ENCODE measurements around the gene FLNA.
"Not testable (repeated sequence)": the region's sequence is repeated elsewhere in the genome, so short reads cannot be mapped to it uniquely, and the experiment has no call there.

Gene FLNA

DNA sequence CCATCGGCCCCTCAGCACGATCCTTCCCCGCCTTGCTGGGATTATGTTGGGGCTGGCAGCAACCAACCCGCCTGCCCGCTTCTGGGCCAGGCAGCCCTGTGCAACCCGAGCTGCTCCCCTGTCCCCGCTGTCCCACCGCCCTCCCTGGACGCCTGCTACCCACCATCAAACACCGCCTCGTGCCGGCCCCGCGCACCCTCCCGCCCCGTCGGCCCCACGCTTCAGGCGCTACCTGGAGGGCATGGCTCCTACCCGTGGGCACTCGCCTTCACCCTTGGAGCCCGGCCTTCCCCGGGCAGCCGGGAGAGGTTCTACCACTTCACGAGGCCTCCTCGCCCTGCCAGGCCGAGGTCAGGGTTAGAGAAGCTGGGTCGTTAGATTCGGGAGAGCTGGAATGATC lies 41.9 kb downstream of the FLNA start:
- no peak for DNase-seq

DNA sequence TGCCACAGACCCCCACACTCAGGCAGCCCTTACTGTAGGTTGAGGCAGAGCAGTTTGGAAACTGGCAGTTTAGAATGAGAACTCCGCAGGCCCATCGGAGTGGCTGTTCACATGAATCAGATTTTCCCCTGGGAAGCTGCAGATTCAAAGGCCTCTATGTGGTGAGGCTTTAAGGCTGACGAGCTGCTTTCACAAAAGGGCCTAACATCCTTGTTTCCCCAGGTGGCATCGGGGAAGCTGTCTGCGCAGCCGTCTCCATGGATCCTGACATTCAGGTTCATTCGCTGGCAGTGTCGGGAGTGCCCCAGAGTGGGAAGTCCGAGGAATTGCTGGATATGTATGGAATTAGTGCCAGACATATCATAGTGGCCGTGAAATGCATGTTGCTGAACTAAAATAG lies 45.1 kb downstream of the FLNA start:
- DNase-seq = no peak

DNA sequence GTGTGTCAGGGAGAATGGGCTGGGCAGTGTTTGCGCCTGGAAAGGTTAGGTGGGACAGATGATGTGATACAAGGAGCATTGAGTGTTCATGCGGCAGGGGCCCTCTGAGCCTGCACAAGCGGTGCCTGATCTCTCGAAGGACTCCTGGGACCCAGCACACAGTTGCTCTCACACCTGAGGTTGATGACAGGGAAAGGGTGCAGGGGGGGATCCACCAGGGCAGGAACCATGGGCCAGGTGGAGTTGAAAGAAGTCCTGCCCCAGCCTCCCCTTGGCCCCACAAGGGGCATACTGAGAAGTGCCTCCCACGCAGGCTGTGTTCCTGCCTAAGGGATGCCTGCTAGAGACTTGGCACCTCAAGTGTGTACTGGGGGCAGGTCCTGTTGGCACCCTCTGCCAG lies 45.8 kb downstream of the FLNA start:
- no peak for DNase-seq

DNA sequence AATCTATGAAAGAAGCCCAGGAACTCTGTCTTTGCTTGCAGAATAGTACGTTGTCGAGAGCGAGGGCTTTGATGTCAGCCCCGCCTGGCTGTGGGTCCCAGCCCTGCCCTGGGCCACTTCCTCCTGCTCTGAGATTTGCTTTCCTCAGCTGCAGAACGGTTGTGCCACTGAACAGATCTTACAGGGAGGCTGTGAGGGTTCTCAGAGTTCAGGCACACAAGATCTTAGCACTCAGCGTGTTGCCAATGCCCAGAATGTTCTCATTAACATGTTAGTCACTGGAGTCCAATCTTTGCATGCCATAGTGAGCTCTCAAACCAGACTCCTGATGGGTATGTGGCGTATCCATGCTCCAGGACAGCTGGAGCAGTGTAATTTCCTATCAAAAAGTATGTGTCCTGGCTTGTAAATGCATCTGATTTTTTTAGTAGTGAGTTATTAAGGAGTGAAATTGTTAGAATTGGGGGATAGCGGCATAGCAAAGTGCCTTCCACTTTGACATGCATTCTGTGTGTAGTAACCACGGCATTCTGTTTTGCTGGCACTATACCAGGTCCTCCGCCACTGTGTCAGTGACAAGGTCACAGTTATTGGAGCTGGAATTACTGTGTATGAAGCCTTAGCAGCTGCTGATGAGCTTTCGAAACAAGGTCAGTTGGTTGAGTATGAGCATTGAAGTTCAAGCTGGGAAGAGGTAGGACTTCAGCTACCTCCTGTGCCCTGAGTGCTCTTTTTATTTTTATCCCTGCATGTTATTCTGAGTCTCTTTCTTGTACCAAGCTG lies 47.2 kb downstream of the FLNA start:
- DNase-seq = no peak

DNA sequence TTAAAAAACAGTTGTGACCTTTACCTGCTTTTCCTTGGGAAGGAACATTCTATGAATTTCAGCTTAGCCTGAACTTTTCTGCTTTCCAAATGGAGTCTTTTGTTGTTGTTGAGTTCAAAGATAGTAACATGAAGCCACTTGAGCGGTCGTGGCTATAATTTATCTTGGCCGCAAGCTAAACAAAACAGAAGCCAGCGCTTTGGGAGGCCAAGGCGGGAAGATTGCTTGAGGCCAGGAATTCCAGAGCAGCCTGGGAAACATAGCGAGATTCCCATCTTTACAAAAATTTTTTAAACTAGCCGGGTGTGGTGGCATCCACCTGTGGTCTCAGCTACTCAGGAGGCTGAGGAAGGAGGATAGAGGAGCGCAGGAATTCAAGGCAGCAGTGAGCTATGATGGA lies 48.9 kb downstream of the FLNA start:
- DNase-seq = no peak

DNA sequence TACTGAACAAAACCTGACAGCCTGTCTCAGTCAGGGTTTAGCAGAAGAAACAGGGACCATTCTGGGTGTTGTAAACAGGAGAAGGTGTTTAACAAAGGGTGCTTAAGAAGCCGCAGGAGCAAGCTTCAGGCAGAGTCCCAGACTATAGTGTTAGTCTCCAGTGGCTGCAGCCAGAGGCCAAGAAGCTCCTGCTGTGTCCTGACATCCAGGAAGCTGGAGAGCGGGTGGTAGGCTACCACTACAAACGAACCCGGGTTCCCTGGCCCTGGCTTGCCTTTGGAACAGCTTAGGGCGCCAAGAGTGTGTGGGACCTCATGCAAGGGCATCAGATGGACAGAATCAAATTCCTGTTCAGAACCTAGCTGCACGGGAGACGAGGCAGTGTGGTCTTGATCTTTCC lies 50.9 kb downstream of the FLNA start:
- no peak for DNase-seq

DNA sequence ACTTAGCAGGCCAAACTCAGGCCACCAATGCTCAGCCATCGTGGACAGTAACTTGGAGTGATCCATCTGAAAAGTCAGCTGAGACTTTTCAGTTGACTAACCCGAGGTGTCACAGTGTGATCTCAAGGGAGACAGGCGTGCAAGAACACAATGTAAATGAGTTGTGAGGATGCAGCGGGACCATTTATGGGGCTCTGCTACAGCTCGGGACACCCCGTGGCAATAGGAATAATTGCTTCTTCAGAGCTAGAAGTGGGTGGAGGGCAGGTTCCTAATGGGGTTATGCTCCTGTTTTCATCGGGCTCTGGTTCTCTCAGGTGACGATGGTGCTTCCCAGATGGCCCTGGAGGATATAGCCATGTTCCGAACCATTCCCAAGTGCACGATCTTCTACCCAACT lies 51.5 kb downstream of the FLNA start:
- no peak for DNase-seq

DNA sequence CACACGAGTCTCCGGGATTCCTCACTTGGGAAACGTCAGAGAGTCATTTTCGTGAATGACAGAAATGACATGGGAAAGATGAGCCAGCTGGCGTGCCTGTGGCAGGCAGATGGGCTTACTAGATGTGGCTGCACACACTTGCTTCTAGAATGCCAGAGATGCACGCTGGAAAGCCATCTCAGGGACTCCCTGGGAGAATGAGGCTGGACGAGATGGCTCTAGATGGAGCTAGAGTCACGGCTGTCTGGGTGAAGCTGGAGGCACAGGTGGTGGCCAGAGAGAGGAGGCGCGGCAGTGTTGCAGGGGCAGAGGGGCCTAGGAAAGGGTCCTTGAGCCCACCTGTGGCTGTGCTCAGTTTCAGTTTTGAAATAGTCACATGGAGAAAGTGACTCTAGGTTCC lies 52.8 kb downstream of the FLNA start:
- DNase-seq = no peak

DNA sequence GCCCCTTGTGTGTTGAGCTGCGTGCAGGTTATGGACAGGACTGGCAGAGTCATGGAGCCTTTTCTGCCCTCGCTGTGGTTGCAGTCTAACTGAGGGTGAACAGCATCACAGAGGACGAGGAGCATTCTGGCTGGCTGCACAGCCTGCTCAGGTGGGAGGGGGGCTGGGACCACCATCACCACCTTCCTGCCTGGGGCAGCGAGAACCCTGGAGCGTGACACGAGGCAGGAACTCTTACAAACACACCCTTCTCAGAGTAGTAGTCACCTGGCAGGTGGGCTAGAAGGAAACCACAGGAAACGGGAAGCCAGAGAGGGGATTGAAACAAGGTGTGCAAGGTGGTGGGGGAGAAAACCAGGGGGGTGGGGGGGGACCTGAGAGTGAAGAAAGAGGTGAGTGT lies 53.3 kb downstream of the FLNA start:
- DNase-seq = no peak

DNA sequence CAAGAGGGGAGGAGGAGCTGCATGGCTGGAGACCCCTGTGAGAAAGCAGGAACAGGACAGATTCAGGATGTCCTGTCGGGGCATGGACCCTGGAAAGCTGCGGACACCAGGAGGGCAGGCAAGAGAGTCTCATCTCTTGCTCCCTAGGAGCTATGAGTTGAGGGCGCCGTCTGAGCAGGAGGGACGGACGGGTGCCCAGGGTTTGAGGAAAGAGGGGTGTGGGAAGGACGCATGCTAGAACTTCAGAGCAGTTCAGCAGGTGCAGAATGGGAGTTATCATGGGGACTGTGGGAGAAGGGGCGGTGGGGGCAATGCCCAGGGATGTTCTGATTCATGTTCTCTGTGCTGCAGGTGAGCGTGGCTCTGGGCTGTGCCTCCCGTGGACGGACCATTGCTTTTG lies 54.0 kb downstream of the FLNA start:
- no peak for DNase-seq

DNA sequence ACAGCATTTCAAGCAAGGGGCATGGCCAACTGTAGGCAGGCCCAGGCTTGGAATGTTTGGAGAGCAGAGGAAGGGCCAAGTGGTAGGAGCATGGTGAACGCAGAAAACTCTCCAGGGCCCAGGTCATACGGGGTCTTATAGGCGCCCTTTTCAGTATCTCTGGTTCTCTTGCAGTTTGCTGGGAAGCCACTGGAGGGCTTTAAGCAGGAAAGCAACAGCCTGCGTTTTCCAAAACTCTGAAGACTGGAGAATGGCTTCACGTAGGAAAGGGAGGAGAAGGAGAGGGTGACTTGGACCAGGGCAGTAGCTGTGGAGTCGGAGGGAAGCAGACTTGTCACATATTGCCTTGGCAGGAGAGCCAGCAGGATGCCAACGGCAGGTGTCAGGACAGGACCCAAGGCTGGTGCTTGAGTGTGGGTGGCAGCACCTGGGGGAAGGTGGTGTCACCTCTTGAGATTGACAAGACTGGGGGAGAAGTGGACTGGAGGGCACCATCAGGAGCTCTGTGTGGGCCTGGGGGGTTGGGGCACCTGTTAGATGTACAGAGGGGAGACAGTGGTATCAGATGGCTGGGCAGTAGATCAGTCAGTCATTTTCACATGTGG lies 56.9 kb downstream of the FLNA start:
- DNase-seq = no peak

DNA sequence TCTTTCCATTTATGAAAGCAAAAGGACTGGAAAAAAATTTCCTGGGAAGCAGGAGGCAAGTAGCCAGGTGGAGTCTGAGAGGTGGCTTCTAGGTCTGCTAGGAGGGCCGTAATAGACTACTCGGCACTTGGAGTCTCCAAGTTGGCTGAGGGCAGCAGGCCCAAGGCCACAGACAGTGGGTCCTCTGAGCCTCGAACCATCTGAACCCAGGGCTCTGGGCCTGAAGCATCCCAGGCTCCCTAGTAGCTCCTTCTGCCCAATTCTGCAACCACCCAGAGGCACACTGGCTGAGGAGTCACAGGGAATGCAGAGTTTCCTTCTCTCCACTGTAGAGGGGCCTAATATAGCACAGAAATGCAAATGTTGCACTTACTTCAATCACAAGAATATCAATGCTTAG lies 59.0 kb downstream of the FLNA start:
- DNase-seq = no peak

DNA sequence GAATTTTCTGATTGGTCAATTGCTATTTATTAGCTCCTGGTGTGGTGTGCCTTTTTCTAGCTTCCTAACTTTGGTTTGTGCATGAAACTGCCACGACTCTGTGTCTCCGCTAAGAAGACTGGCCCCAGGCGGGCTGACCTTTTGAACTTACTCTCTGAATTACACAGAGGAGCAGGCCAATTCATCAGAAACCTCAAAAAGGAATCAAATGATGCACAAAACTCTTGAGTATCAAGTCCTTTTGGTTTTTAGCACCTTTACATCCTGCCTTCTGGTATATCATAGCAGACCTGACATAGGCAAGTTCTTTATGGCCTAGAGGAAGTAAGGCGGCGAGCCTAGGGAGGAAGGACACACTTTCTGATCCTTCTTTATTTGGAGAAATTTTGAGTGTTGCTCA lies 61.3 kb downstream of the FLNA start:
- no peak for DNase-seq

DNA sequence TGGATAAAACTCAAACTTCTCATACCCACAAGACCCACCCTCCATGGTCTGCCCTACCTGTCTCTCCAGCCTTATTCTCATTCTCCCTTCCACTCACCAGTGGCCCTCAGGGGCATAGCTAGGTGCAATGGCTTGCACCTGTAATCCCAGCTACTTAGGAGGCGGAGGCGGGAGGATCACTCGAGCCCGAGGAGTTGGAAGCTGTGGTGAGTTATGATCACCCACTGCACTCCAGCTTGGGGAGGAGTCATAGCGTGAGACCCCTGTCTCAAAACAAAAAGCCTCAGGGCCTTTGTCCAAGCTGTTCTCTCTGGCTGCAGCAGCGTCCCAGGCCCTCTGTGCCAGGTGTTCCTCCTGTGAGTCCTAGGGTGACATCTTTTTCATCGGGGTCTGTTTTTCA lies 62.3 kb downstream of the FLNA start:
- DNase-seq = no peak

DNA sequence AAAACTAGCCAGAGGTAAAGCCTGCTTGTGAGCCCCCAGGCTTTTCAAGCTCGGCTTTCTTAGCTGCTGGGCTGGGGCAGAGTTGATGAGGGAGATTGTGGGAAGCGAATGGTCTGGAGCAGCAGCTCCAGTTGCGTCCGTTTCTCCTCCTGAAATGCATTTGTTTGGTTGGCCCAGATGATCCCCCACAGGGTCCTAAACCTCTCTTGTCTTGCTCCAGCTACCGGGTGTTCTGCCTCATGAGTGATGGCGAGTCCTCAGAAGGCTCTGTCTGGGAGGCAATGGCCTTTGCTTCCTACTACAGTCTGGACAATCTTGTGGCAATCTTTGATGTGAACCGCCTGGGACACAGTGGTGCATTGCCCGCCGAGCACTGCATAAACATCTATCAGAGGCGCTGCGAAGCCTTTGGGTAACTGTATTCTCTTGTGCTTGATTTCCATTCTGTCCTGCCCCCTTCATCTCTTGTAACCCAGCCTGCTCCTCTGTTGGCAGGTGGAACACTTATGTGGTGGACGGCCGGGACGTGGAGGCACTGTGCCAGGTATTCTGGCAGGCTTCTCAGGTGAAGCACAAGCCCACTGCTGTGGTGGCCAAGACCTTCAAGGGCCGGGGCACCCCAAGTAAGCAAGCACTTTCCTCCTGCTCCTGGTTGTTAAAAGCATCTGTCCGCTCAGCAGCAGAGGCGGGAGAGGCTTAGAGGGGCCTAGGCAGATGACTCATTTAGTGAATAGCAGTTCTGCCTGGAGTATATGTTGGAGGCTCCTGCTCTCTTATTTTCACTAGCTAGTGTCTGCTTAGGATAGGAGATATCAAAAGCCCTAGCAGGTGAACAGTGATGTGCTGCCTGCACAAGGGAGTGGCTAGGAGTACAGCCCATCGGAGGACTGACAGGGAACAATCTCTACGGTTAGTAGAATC lies 63.6 kb downstream of the FLNA start:
- DNase-seq = no peak

DNA sequence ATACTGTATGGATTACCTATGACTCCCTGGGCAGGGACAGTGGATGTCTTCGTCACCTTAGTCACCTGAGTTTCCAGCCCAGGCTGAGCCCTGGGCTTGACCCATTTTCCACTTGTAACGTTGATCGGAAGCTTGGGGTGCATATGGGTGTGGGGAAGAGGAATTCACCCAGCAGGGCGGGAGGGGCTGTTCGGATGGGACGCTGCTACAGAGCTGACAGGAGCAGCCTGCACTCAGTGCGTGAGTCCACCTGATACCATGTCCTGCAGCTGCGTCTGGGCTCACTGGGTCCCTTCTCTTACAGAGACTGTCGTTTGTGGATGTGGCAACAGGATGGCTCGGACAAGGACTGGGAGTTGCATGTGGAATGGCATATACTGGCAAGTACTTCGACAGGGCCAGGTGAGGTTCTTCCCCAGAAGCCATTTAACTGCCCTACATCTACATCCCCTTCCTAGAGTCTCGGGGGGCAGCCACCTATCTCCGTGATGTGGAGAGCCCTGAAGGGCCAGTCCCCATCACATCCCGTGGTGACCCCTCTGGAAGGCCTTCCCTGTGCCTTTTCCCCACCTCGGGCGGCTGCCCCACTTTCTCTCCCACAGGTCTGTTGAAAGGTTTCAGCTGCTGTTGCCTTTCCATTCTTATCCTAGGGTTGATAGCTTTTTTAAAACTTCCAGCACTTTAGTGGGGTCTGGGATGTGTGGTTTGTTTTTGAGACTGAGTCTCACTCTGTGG lies 65.2 kb downstream of the FLNA start:
- no peak for DNase-seq

DNA sequence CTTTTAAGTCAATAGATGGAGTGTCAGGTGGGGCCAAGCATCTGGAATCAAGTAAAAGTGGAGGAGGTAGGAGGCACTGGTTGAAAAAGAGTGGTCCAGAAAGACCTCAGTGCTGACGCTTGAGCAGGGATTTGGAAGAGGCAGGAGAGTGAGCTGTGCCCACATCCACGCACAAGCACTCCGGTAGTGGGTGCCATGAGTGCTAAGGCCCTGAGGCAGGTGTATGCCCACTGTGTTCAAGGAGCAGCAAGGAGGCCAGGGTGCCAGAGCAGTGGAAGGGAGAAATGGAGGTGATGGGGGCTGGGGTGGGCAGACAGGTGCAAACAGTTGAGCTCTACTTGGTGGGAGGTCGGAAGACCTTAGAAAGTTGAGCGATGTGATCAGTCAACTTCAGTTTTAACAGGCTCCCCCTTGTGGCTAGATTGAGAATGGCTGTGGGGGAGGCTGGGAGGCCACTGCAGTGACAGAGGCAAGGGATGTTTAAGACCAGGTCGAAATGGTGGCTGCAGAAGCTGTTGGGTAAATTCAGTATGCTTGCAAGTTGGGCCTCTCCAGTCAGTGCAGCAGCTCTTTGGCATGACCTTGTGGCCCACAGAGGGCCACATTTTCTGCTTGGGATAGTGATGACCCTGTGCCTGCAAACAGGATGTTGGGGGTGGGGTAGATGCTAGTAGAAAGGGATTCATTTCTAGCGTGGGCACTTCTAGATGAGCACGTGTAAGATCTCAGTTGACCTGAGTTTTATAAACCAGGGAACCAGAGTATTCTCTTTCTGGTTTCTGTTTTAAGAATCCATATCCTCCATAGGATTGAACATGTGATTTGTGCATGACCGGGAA lies 66.1 kb downstream of the FLNA start:
- peak; percentile 48 for DNase-seq

DNA sequence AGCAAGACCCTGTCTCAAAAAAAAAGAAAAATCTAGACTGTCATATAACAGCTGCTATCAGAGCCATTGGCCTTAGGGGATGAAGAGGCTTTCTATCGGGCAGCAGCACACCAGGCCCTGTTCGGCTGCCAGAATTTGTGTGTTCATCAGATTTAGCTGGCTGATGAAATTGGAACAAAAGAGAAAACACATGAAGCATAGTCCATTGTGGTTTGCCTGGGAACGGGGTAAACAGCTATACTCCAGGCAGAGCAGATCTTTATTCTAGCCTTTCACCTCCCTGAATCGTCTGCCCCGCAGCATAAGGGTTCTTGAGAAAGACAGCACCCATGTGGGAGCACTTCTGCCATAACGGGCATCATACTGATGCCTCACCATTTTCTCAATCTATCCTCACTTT lies 67.2 kb downstream of the FLNA start:
- DNase-seq = no peak

DNA sequence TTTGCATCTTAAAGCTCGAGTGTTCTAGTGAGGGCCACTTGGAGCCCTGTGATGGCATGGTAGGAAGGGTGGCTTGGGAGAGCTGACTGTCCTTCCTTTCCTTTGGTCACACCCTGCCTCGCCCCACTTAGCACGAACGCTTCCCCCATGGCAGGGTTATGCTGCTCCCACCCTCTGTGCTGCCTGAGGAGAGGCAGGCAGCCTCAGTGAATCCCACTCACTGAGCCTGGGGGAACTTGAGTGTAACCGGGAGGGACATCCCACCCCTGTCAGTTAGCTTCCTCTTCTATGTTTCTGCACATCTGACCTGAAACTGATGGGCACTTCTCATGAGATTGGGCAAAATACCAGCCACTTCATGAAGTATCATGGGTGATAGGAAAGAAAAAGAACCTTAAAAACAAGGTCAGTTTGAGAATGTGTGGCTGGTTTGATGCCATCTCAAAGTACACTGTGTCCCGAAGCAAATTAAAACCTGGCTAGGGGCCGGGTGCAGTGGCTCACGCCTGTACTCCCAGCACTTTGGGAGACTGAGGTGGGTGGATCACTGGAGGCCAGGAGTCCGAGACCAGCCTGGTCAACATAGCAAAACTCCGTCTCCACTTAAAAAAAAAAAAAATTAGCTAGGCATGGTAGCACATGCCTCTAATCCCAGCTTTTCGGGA lies 68.8 kb downstream of the FLNA start:
- no peak for DNase-seq

DNA sequence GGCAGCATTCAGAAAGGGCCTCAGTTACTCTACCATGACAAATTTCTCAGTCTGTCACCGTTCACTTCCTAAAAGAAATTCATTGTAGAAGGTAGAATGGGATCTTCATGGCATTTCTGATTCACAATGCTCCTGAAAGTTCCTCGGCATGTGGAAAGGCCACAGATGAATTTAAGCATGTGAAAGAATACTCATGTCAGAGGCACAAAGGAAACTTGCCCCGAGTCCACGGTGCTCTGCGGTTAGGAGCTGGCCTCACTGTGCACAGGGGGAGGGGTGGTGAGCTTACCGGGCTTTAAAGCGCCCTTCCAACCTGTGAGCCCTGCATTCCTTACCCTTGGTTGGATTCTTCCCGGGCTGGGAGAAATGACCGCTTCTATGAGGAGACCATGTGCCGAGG lies 69.6 kb downstream of the FLNA start:
- no peak for DNase-seq

DNA sequence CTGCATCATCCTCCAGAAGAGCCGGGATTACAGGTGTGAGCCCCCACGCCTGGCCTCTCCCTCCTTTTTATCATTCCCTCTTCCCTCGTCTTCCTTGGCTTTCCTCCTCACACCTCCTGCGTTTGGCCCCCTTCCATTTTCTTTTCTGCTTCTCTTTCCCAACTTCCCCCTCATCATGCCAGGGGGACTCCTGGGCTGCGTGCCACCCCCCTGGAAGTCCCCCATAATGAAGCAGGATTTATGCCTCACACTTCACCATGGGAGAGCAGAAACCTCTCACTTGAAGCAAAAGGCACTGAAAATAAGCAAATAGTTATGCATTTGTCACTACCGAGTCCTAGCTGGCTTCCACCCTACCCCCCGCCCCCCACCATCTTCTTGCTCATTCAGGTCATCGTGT lies 71.0 kb downstream of the FLNA start:
- no peak for DNase-seq

DNA sequence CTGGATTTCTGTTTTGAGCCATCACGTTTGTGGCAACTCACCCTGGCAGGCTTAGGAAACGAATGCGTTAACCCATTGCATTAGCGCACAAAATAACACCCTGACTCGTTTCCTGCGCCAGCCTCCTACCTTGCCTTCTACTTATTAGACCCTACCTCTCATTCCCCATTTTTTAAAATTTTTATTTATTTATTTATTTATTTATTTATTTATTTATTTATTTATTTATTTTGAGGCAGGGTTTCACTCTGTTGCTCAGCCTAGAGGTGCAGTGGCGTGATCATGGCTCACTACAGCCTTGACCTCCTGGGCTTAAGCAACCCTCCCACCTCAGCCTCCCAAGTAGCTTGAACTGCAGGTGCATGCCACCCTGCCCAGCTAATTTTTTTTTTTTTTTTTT lies 71.4 kb downstream of the FLNA start:
- DNase-seq = not testable (repeated sequence)
